Measurements from ENCODE around the gene TCTN1.
A peak's percentile ranks its signal among the peaks of the same experiment; 100 is the strongest.
"Not testable (repeated sequence)": the region's sequence is repeated elsewhere in the genome, so short reads cannot be mapped to it uniquely, and the experiment has no call there.

Gene TCTN1

GRCh38 chr12:110587102-110587501 lies 26.8 kb upstream of the TCTN1 start:
- not testable (repeated sequence) for DNase-seq

- no peak for DNase-seq
Measured at GRCh38 chr12:110590059-110590458, 23.9 kb upstream of the TCTN1 start.

- peak; percentile 25 for DNase-seq
Measured at GRCh38 chr12:110590806-110591326, 23.1 kb upstream of the TCTN1 start.

GRCh38 chr12:110591451-110592051 lies 22.4 kb upstream of the TCTN1 start:
- DNase-seq: peak; percentile 40

- no peak for DNase-seq
Measured at GRCh38 chr12:110592078-110592477, 21.9 kb upstream of the TCTN1 start.

GRCh38 chr12:110592919-110593318 lies 21.0 kb upstream of the TCTN1 start:
- not testable (repeated sequence) for DNase-seq

- no peak for DNase-seq
Measured at GRCh38 chr12:110597885-110598284, 16.0 kb upstream of the TCTN1 start.

GRCh38 chr12:110599334-110599733 lies 14.6 kb upstream of the TCTN1 start:
- DNase-seq: no peak

GRCh38 chr12:110600254-110600653 lies 13.7 kb upstream of the TCTN1 start:
- DNase-seq: peak; percentile 65

- peak; percentile 85 for DNase-seq
Measured at GRCh38 chr12:110602085-110602814, 11.7 kb upstream of the TCTN1 start.

GRCh38 chr12:110606253-110606611 lies 7.7 kb upstream of the TCTN1 start:
- DNase-seq: no peak

- DNase-seq: peak; percentile 53
Measured at GRCh38 chr12:110613071-110613770, 708 bp upstream of the TCTN1 start.

GRCh38 chr12:110615171-110615570 lies 1.2 kb downstream of the TCTN1 start:
- DNase-seq: no peak

- DNase-seq: no peak
Measured at GRCh38 chr12:110616471-110617115, 2.7 kb downstream of the TCTN1 start.

- DNase-seq: no peak
Measured at GRCh38 chr12:110619534-110619953, 5.6 kb downstream of the TCTN1 start.

GRCh38 chr12:110622582-110622981 lies 8.7 kb downstream of the TCTN1 start:
- DNase-seq: no peak

GRCh38 chr12:110627500-110628195 lies 13.7 kb downstream of the TCTN1 start:
- DNase-seq: no peak

GRCh38 chr12:110635055-110635454 lies 21.1 kb downstream of the TCTN1 start:
- DNase-seq: no peak

GRCh38 chr12:110636516-110636915 lies 22.6 kb downstream of the TCTN1 start:
- DNase-seq: no peak

- DNase-seq: no peak
Measured at GRCh38 chr12:110637869-110638441, 24.0 kb downstream of the TCTN1 start.

GRCh38 chr12:110638796-110639195 lies 24.9 kb downstream of the TCTN1 start:
- no peak for DNase-seq
